HPDE6-E6E7 (cell line): ENCODE results near the gene MEGF6.
A peak's percentile ranks its signal among the peaks of the same experiment; 100 is the strongest.

Experiments used
- DNase-seq: peaks from one replicate; pipeline ENCODE4 v3.0.0; 2011; ENCODE audit warnings: missing footprints; ENCODE audit errors: extremely low spot score

The MEGF6 gene

GRCh38 chr1:3540876-3541275, 70.4 kb downstream of the MEGF6 start:
- DNase-seq, result no peak

DNA sequence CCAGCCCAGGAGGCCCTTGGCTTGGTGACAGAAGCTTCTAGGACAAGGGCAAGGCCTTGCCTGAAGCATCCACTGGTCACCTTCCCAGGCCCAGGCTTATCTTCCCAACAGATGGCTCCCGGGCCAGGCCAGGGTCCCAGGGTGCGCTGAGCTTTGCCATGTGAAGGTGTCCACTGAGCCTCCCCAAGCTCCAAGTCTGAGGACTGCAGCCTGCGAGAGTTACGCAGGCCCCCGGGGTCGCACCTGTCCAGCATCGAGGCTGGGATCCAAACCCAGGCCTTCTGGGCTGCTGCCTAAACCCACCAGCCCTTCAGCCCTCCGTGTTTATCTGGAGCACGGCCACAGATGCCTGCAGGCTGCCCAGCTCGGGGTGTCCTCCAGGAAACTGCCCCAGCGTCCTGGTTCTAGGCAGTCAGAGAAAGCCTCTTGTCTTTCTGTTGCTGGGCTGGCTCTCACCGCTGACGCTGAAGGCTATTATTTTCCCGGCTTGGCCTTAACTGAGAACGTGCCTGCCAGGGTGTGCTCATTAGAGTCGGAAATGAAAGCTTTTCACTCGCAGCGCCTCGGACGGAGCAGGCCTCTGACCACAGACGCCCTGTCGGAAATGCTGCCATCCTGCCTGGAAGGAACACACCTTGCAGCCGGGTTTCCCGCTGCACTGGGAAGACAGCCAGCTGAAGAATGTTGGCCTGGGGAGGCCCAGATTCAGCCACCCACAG, 71.4 kb downstream of the MEGF6 start:
- no peak for DNase-seq

GRCh38 chr1:3537359-3537758, 73.9 kb downstream of the MEGF6 start:
- no peak for DNase-seq

GRCh38 chr1:3536420-3537195, 74.7 kb downstream of the MEGF6 start:
- no peak for DNase-seq

DNA sequence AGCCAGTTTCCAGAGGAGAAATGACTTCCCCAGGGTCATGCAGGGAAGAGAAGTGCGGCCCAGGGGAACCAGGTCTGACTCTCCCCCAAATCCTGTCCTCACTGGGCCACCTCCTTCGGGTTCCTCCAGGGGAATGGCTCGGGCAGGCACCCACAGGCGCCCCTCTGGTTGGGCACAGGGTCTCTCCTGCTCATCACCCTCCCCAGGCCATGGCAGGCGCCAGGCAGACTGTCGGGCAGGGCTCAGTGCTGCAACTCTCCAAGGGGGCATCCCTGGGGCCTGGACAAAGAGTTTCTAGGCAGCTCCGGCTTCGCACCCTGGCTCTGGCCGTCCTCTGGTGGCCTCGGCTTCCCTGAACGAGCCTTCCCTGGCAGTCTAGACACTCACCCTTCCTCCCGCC, 75.6 kb downstream of the MEGF6 start:
- no peak for DNase-seq

DNA sequence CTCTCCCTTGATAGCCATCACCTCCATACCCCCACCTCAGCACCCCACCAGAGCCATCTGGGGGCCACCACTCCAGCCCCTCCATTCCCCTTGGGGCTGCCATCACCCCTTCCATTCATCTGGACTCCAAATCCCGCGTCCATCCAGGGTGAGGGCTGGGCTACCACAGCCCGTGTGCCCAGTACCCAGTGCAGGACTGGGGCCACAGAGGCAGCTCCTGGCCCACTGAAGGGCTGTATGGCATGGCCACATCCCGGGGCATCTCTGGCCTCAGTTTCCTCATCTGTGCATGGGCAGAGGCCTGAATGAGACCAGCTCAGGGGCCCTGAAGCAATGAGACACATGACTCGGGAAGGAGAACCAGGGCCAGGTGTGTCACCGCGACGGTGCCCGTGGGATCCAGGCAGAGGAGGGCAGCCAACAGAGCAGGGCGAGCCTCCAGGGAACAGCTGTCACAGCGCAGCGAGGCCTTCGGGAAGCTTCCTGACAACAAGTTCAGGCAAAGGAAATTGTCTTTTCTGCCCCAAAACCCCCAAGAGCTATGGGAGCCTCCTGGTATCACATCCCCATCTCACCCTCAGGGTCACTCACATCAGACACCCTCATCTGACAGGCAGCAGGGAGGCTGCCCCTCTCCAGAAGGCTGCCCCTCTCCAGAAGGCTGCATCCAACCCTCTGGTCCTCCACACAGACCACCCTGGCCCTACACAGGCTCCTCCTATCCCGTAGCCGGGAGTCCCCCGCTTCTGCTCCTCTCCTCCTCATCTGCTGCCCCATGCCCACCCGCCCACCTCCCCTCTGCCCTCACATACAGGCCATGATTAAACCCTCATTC, 76.3 kb downstream of the MEGF6 start:
- DNase-seq, result no peak

GRCh38 chr1:3533067-3534048, 78.0 kb downstream of the MEGF6 start:
- DNase-seq, result no peak

GRCh38 chr1:3531928-3532327, 79.4 kb downstream of the MEGF6 start:
- DNase-seq, result no peak

DNA sequence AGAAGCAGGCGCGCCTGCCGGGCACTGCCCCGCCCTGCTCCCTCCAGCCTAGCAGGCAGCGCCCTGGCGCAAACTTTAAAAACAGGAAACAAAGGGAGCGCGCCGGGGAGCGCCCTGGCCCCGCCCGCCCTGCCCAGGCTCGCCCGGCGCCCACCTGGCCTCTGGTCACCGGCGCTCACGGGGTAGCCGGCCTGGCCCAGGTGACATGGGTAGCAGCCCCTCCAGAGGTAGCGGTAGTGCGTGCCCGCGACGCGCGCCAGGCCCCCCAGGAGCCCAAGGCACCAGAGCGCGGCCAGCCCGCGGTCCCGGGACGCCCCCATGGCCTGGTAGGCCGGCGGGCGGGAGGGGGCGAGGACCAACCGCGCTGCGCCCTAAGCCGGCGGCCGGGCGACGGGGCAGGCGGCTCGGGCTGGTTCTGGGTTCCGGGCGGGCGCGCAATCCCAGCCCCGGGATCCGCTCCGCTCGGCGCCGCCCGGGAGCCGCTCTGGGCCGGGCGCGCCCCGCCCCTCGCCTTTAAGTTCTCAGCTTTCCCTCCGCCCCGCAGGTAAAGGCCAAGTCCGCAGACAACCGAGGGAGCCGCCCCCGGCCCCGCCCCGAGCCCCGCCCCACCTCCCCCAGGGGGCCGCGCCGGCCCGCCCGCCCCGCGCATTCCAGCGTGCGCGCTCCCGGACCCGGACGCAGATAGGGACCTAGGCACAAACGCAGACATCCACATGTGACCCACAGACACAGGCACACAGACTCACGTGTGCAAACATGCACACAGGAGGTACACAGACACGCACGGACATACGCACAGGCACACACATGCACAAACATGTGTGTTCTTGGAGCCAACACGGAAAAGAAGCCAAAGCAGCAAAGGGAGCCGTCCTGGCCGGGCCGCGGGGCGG, 80.1 kb downstream of the MEGF6 start:
- DNase-seq, result peak; percentile 93

GRCh38 chr1:3530086-3530925, 81.0 kb downstream of the MEGF6 start:
- peak; percentile 49 for DNase-seq

DNA sequence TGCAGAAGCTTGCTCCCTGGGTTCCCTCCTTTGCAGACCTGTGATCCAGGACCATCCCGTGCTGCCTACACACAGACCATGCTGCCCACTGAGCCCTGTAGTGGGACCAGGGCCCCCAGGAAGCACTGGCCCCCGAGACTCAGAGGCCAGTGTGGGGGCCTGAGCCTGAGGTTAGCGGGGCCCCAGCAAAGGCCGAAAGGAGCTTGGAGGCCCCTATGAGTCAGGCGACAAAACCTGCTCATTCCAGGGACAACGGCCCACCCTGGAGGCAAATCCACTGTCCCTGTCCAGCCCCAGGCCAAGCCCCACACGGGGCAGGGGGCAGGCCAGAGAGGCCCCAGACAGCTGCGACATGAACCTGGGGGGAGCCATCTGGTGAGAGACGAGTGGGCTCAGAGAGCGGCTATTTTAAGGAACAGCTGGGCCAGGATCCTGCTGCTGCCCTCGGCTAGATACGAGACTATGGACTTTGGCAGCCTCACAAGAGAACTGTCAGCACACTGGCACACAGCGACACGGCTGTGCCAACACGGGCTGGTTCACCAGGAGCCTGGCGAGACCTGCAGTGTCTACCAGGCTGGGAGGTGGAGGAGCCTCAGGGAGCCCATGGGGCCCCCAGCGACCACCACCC, 82.1 kb downstream of the MEGF6 start:
- no peak for DNase-seq

DNA sequence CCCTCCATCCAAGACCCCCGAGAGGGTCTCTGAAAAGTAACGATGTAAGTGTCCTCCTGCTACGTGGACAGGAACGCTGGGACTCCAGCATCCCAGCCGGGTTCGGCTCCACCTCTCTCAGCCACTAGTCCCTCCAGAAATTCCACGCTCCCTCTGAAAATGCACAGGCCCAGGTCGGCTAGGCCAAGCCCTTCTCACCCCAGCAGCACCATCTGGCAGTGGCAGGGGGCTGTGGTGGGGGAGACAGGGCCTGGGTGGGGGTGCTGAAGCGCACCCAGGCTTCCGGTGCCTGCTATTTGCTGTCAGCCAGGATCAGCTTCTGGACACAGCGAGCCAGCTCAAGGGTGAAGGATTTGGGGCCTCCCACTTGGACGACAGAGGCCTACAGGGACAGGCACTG, 83.5 kb downstream of the MEGF6 start:
- DNase-seq, result no peak

GRCh38 chr1:3525551-3526482, 85.5 kb downstream of the MEGF6 start:
- no peak for DNase-seq

GRCh38 chr1:3524556-3525203, 86.6 kb downstream of the MEGF6 start:
- DNase-seq, result no peak

GRCh38 chr1:3523980-3524379, 87.3 kb downstream of the MEGF6 start:
- DNase-seq, result no peak

DNA sequence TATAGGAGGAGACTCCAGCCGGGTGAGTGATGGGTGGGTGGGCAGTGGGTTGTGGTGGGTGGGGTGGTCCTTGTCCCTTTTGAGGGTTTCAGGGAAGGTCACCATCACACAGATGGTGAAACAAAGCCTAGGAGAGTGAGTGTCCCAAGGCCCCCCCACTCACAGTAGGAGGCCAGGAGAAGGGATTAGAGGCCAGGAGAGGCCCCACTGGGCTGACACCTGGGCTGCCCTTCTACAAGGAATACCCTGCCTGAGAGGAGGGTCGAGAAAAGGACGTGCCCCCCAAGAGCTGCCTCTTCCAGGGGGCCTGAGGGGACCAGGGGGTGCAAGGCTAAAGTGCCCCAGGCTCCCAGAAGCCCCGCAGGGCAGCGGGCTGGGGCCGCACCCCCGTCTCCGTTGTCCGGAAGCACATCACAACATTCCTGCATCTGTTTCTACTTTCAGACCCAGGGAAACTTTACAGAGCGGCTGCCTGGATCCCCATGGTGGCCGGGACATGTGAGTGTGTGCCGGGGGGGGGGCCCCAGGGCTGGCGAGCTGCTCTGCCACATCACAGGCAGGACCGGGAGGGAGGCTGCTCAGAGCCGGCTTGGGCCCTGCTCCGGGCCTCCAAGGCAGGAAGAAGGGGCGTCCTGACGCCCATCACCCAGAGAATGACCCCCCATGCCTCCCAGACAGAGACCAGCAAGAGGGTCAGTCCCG, 88.6 kb downstream of the MEGF6 start:
- no peak for DNase-seq

DNA sequence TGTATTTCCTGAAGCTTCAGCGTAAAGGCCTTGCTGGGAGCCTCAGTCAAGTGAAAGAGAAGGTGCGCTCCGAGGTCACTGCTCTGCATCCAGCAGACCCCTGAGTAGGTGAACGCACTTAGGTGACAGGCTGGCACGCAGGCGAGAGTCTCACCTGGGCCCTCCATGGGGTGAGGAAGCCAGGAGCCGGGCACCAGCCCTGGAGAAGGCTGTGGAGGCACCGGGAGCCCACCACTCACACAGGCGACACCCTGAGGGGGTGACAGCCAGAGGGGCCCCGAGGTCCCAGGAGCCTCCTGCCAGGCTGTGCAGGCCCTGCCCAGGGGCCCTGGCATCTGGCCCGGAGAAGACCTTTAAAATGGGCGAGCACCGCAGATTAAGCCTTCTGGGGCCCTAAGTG, 89.2 kb downstream of the MEGF6 start:
- DNase-seq, result no peak
